ENCODE results near the gene ACTN4.

DNA sequence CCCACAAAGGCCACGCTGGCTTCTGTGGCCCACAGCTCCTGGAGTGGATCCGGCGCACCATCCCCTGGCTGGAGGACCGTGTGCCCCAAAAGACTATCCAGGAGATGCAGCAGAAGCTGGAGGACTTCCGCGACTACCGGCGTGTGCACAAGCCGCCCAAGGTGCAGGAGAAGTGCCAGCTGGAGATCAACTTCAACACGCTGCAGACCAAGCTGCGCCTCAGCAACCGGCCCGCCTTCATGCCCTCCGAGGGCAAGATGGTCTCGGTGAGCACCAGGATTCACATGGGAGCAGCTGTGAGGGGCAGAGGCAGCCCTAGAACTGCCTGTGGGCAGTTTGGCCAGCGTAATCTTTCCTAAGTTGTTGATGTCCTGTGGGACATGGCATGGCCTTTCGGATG is 69.6 kb downstream of the ACTN4 start:
- TF ChIP-seq, protein P1, sequence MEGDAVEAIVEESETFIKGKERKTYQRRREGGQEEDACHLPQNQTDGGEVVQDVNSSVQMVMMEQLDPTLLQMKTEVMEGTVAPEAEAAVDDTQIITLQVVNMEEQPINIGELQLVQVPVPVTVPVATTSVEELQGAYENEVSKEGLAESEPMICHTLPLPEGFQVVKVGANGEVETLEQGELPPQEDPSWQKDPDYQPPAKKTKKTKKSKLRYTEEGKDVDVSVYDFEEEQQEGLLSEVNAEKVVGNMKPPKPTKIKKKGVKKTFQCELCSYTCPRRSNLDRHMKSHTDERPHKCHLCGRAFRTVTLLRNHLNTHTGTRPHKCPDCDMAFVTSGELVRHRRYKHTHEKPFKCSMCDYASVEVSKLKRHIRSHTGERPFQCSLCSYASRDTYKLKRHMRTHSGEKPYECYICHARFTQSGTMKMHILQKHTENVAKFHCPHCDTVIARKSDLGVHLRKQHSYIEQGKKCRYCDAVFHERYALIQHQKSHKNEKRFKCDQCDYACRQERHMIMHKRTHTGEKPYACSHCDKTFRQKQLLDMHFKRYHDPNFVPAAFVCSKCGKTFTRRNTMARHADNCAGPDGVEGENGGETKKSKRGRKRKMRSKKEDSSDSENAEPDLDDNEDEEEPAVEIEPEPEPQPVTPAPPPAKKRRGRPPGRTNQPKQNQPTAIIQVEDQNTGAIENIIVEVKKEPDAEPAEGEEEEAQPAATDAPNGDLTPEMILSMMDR (IDR thresholded peaks at IDR 0.05) = no peak
- no peak for TF ChIP-seq ZFX (IDR thresholded peaks at IDR 0.05; ENCODE audit: borderline replicate concordance)
